HG03432 (cell line): ENCODE data around the gene CFAP77.

Experiments
- ATAC-seq: cut with Tn5 transposase; IDR thresholded peaks from one replicate; pipeline ENCODE4 v1.9.1; 2021; ENCODE audit warnings: mild to moderate bottlenecking, moderate library complexity; ENCODE audit not compliant: unreplicated experiment

The CFAP77 gene

GRCh38 chr9:132575005-132575609 lies 165.1 kb downstream of the CFAP77 start:
- no peak for ATAC-seq

- ATAC-seq = no peak
These were observed 165.8 kb downstream of the CFAP77 start for GRCh38 chr9:132575811-132576210.

GRCh38 chr9:132577119-132577518 lies 167.1 kb downstream of the CFAP77 start:
- no peak for ATAC-seq

- no peak for ATAC-seq
These were observed 168.4 kb downstream of the CFAP77 start for GRCh38 chr9:132578367-132578932.

GRCh38 chr9:132579427-132579798 lies 169.4 kb downstream of the CFAP77 start:
- ATAC-seq = no peak

- ATAC-seq = no peak
These were observed 172.3 kb downstream of the CFAP77 start, which contains the start of gene BARHL1 for GRCh38 chr9:132582276-132582785. BARHL1 (plus strand) TSS chr9:132582606; CDS start chr9:132582798, 192 bp downstream.

GRCh38 chr9:132582786-132583583 lies 173.0 kb downstream of the CFAP77 start:
- ATAC-seq = no peak

- no peak for ATAC-seq
These were observed 173.7 kb downstream of the CFAP77 start for GRCh38 chr9:132583584-132584304.

GRCh38 chr9:132584601-132585560 lies 174.9 kb downstream of the CFAP77 start:
- ATAC-seq = no peak

GRCh38 chr9:132585954-132586829 lies 176.2 kb downstream of the CFAP77 start:
- ATAC-seq = no peak

GRCh38 chr9:132586830-132587591 lies 177.0 kb downstream of the CFAP77 start:
- ATAC-seq = no peak

GRCh38 chr9:132587592-132587955 lies 177.6 kb downstream of the CFAP77 start:
- ATAC-seq = no peak

GRCh38 chr9:132588098-132588497 lies 178.1 kb downstream of the CFAP77 start:
- ATAC-seq = no peak

GRCh38 chr9:132588501-132589147 lies 178.6 kb downstream of the CFAP77 start:
- ATAC-seq = no peak

- ATAC-seq = no peak
These were observed 179.4 kb downstream of the CFAP77 start for GRCh38 chr9:132589148-132590036.

GRCh38 chr9:132590037-132590317 lies 180.0 kb downstream of the CFAP77 start:
- ATAC-seq = no peak
